VCaP (cell line): Measurements from ENCODE around the gene BTBD10.

Experiments
- H3K27ac ChIP-seq: fragments of 450-650 bp; 2 replicates; pipeline ENCODE4 v1.5.1; 2017
- TF ChIP-seq, protein P1 (sequence below): fragments of 450-650 bp; conservative IDR thresholded peaks from 2 replicates; pipeline ENCODE4 v1.5.1; 2017; ENCODE audit warnings: mild to moderate bottlenecking, moderate library complexity

The BTBD10 gene

DNA sequence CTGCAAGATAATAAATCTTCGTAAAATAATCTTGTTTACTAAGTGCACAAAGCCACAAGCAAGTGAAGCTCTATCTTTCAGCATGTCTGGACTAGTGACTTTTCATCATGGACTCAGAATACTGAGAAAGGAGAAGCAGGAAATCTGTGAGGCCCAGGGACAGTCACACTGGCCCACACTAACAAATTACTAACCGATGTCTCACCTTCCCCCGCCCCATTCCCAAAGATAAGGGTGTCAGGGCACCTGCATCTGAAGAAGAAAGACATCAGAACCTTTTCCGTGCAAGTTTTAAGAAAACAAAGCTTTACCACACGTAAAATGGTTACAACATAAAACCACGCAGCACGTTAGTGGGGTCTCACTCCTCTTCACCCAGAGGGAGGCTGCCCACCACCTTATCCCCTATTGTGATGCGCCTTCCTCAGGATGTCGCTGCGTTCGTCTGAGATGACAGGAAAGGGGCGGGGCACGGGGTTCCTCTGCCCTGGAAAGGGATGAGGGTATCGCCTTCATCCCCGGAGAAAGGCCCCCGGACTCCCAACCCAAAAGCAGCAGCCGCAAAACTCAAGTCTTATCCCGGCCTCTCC lies 616 bp downstream of the BTBD10 start:
- peak overlapping the region; percentile 83 for H3K27ac ChIP-seq
- TF ChIP-seq, protein P1, sequence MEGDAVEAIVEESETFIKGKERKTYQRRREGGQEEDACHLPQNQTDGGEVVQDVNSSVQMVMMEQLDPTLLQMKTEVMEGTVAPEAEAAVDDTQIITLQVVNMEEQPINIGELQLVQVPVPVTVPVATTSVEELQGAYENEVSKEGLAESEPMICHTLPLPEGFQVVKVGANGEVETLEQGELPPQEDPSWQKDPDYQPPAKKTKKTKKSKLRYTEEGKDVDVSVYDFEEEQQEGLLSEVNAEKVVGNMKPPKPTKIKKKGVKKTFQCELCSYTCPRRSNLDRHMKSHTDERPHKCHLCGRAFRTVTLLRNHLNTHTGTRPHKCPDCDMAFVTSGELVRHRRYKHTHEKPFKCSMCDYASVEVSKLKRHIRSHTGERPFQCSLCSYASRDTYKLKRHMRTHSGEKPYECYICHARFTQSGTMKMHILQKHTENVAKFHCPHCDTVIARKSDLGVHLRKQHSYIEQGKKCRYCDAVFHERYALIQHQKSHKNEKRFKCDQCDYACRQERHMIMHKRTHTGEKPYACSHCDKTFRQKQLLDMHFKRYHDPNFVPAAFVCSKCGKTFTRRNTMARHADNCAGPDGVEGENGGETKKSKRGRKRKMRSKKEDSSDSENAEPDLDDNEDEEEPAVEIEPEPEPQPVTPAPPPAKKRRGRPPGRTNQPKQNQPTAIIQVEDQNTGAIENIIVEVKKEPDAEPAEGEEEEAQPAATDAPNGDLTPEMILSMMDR = peak; percentile 19; the same call in 1 of the 2 replicates

DNA sequence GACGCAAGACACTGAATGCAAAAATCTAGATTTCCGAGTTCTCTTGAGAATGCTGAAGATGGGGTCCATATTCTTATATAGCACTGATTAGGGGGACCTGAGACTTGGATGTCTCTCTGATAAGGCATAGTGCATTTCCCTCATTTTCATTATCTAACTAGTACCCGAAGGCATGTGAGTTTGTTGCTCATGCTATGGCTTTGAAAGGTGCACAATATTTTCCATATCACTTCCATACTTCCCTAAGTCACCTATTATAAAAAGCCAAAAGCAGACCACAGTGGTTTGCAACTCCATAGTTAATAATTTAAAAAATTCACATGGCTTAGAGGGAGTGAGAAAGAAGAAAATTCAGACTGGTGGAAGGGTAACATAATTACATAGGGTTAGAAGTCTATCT lies 1.7 kb downstream of the BTBD10 start:
- peak overlapping the region; percentile 83 for H3K27ac ChIP-seq
- TF ChIP-seq, protein P1 = no peak

DNA sequence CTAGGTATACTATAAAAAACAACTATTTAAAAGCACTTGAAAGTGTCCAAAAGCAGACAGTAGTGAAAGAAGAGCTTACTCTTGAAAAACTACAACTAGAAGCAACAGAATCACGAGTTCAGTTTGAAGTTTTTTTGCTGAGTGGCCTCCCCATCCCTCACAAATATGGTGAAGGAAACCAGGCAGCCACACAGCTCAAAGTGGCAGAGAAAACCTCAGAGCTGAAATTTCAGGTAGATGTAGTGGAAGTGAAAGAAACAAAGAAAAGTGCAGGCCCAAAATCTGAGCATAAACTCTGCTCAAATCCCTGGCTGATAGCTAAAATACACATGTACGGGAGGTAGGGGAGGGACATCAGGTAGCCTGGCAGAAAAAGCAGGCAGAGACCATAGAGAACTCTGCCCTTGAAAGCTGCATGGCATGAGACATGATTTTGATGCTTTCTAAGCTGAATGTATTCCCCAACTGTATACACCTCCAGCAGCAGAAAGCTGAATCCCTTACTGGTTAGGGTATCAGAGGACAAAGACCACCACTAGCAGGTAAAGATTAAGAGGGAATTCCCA lies 12.1 kb downstream of the BTBD10 start:
- TF ChIP-seq, protein P1 = no peak
- H3K27ac ChIP-seq = no peak overlapping the region

DNA sequence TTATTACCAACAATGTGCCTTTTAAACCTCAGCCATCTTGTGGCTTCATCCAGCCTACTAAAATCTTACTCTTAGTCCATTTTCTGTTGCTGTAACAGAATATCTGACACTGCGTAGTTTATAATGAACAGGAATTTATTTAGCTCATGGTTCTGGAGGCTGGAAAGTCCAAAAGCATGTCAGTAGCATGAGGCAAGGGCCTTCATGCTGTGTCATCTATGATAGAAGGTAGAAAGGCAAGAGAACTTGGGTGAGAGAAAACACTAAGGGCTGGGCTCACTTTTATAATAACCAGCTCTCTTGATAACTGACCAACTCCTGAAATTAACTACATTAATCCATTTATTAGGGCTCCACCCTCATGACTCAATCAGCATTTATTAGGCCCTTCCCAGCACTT lies 13.5 kb downstream of the BTBD10 start:
- TF ChIP-seq, protein P1 = no peak
- H3K27ac ChIP-seq = no peak overlapping the region

DNA sequence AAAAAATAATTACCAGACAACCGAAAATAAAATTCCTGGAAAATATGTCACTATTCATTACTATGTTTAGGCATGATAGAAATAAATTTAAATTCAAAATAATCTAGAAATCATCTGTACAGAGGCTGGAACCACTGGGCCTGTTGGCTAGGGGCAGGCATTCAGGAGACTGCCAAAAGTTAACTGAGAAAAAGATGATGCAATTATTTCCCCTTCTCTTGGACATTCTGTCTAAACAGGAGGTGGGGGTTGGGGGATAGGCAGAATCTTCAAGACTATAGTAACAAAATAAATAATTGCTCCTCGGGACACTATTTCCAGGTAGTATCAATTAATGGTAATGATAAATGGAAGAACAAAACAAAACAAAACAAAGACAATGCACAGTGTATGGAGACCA lies 14.1 kb downstream of the BTBD10 start:
- H3K27ac ChIP-seq = no peak overlapping the region
- TF ChIP-seq, protein P1 = no peak

DNA sequence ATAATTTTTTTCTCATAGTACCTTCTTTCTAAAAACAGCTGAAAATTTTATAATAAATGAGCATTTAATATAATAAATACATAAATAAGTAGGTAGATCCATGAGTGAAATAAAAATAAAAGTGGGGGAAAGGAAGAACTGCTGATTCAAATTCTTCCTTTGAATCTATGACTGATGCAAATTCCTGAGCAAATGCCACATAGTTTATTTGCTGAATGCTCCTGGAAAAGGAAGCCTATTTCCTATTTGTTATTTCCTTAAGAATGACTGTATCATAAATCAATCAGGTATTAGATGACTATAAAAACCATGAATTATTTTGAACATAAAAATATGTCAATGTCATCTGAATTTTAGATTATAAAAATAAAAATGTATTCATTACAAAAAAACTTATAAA lies 16.6 kb downstream of the BTBD10 start:
- TF ChIP-seq, protein P1 = no peak
- no peak overlapping the region for H3K27ac ChIP-seq

DNA sequence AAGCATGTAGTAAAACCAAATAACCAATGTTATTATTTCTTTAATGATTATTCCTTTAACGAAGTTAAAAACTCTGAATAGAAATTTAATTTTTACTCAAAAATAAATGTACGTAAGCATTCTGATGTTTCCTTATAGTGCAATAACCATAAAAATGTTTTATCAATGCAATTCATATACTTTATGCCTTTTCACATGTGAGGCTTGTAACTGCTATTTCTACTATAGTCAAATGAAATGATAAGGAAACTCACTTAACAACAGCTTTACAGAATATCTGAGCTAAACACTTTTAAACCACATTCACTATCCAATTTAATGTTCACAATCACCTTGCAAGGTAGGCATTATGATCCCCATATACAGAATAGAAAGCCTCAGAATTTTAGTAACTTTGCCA lies 17.4 kb downstream of the BTBD10 start:
- TF ChIP-seq, protein P1 = no peak
- no peak overlapping the region for H3K27ac ChIP-seq
